PC-9 (cell line): ENCODE measurements around the gene TMEM119. TPM values are rescaled to one million over a fixed set of nuclear protein-coding genes. Genes with fewer than 3 reads are reported as not detected.

Source experiments
- BruUV-seq: library from RNA; stranded (reverse); fragments of 400-500 nt; replicated peaks from 2 replicates; lab custom pipeline; 2021; lab: Mats Ljungman, UMichigan
- CTCF ChIA-PET: fragments of 300-600 bp; sonication (Branson Sonifier 250); formaldehyde crosslinking; loops from one replicate; lab custom pipeline; 2022; ENCODE audit warnings: antibody characterized with exemption; lab: Charles Lee
- POLR2A ChIA-PET: fragments of 300-600 bp; sonication (Branson Sonifier 250); formaldehyde crosslinking; loops from one replicate; lab custom pipeline; 2022; ENCODE audit warnings: antibody characterized with exemption; ENCODE audit not compliant: unreplicated experiment; lab: Charles Lee
- DNase-seq, 2 experiments: peaks; one replicate each; pipeline versions ENCODE4 v3.0.0 to v3.0.0-alpha.2; 2015 to 2022; ENCODE audit warnings: mixed read lengths in 1 of 2
- H2AFZ ChIP-seq: fragments of 200-600 bp; sonication (generic); 2 replicates; pipeline ENCODE4 v1.8.1; 2017; ENCODE audit warnings: antibody characterized with exemption
- H3F3A ChIP-seq: fragments of 200-600 bp; sonication (generic); 2 replicates; pipeline ENCODE4 v1.8.1; 2017; ENCODE audit warnings: antibody characterized with exemption, mild to moderate bottlenecking, low read depth; ENCODE audit not compliant: insufficient read depth
- H3K27ac ChIP-seq: fragments of 200-600 bp; sonication (generic); 2 replicates; pipeline ENCODE4 v1.6.1; 2016; ENCODE audit warnings: mixed run types
- H3K27me3 ChIP-seq: fragments of 200-600 bp; sonication (generic); 2 replicates; pipeline ENCODE4 v1.6.1; 2016; ENCODE audit warnings: low read depth, mixed run types; ENCODE audit not compliant: insufficient read depth
- H3K36me3 ChIP-seq: fragments of 200-600 bp; sonication (generic); 2 replicates; pipeline ENCODE4 v1.6.1; 2016; ENCODE audit warnings: low read depth, mixed run types
- H3K4me1 ChIP-seq: fragments of 200-600 bp; sonication (generic); replicated peaks from 2 replicates; pipeline ENCODE4 v1.6.1; 2016; ENCODE audit warnings: mixed run types; ENCODE audit not compliant: insufficient read depth
- H3K4me2 ChIP-seq: fragments of 200-600 bp; sonication (generic); 2 replicates; pipeline ENCODE4 v1.6.1; 2017; ENCODE audit warnings: mixed run types
- H3K4me3 ChIP-seq: fragments of 200-600 bp; sonication (generic); 2 replicates; pipeline ENCODE4 v1.6.1; 2016; ENCODE audit warnings: mixed run types
- H3K79me2 ChIP-seq: fragments of 200-600 bp; sonication (generic); 2 replicates; pipeline ENCODE4 v1.6.1; 2017; ENCODE audit warnings: low read depth, mixed run types
- H3K9me2 ChIP-seq: fragments of 200-600 bp; sonication (generic); 2 replicates; pipeline ENCODE4 v1.8.1; 2017; ENCODE audit warnings: mild to moderate bottlenecking; ENCODE audit not compliant: insufficient read depth
- H3K9me3 ChIP-seq: fragments of 200-600 bp; sonication (generic); 2 replicates; pipeline ENCODE4 v1.8.1; 2016; ENCODE audit warnings: low read depth; ENCODE audit not compliant: insufficient read depth
- H4K20me1 ChIP-seq: fragments of 200-600 bp; sonication (generic); 2 replicates; pipeline ENCODE4 v1.8.1; 2017; ENCODE audit not compliant: insufficient read depth
- EZH2 ChIP-seq: fragments of 200-600 bp; sonication (generic); IDR thresholded peaks from 2 replicates; pipeline ENCODE4 v1.8.0; 2017; ENCODE audit warnings: antibody characterized with exemption, low read depth
- intact Hi-C: fragments of 100-400 bp; cut with micrococcal nuclease; formaldehyde crosslinking; loops from one replicate; pipeline ENCODE4 v1.10.0; 2022; ENCODE audit not compliant: unreplicated experiment
- total RNA-seq: library from RNA; stranded (reverse); gene quantifications from 2 replicates; pipeline ENCODE4 v1.2.3, GENCODE V29; 2021
- TF ChIP-seq, protein P1 (sequence below): fragments of 200-600 bp; sonication (generic); conservative IDR thresholded peaks from 2 replicates; pipeline ENCODE4 v1.6.1; 2017; ENCODE audit warnings: mixed run types, antibody characterized with exemption, mild to moderate bottlenecking, moderate library complexity

The TMEM119 gene
- total RNA-seq, 1 experiment from 2014 or later = not detected

GRCh38 chr12:108642899-108643654, 45.2 kb upstream of the TMEM119 start:
- BruUV-seq = no TSS peak
- CTCF ChIA-PET = no interaction called here
- no peak overlapping the region for H3K27ac ChIP-seq

GRCh38 chr12:108642269-108642870, 44.5 kb upstream of the TMEM119 start:
- no peaks in the 10 kb centered on the region for H3K9me3 ChIP-seq
- H3K4me1 ChIP-seq = no peaks in the 10 kb centered on the region
- TF ChIP-seq EZH2 = no peak
- TF ChIP-seq, protein P1, sequence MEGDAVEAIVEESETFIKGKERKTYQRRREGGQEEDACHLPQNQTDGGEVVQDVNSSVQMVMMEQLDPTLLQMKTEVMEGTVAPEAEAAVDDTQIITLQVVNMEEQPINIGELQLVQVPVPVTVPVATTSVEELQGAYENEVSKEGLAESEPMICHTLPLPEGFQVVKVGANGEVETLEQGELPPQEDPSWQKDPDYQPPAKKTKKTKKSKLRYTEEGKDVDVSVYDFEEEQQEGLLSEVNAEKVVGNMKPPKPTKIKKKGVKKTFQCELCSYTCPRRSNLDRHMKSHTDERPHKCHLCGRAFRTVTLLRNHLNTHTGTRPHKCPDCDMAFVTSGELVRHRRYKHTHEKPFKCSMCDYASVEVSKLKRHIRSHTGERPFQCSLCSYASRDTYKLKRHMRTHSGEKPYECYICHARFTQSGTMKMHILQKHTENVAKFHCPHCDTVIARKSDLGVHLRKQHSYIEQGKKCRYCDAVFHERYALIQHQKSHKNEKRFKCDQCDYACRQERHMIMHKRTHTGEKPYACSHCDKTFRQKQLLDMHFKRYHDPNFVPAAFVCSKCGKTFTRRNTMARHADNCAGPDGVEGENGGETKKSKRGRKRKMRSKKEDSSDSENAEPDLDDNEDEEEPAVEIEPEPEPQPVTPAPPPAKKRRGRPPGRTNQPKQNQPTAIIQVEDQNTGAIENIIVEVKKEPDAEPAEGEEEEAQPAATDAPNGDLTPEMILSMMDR = no peak
- H3K36me3 ChIP-seq = 0 out of 2 replicates have a peak, but pooled peaks cover 11% of the 10 kb centered on the region
- H3K79me2 ChIP-seq = no peaks in the 10 kb centered on the region
- no peak overlapping the region for H3K4me3 ChIP-seq
- no TSS peak for BruUV-seq
- no peaks in the 10 kb centered on the region for H4K20me1 ChIP-seq
- H3K9me2 ChIP-seq = no peaks in the 10 kb centered on the region
- ChIA-PET CTCF (no interaction called here), POLR2A (no interaction called here)
- H3K4me2 ChIP-seq = no peak overlapping the region
- H3K27me3 ChIP-seq = no peaks in the 10 kb centered on the region
- H2AFZ ChIP-seq = no peak overlapping the region
- intact Hi-C loops = no loop called here
- peaks cover 12% of the 10 kb centered on the region; the same call in 1 of the 2 replicates for H3F3A ChIP-seq
- H3K27ac ChIP-seq = no peak overlapping the region
- no peak for DNase-seq

More at GRCh38 chr12:108642899-108643654, 45.2 kb upstream of the TMEM119 start:
- H4K20me1 ChIP-seq = no peaks in the 10 kb centered on the region
- no peak overlapping the region for H2AFZ ChIP-seq
- H3K4me2 ChIP-seq = no peak overlapping the region
- H3F3A ChIP-seq = peaks cover 12% of the 10 kb centered on the region; the same call in 1 of the 2 replicates
- TF ChIP-seq, protein P1 = no peak
- TF ChIP-seq EZH2 = no peak
- no peaks in the 10 kb centered on the region for H3K27me3 ChIP-seq
- no peaks in the 10 kb centered on the region for H3K79me2 ChIP-seq
- no peak overlapping the region for H3K4me3 ChIP-seq
- H3K9me2 ChIP-seq = no peaks in the 10 kb centered on the region
- H3K9me3 ChIP-seq = no peaks in the 10 kb centered on the region
- POLR2A ChIA-PET = no interaction called here
- H3K4me1 ChIP-seq = no peaks in the 10 kb centered on the region
- no peak for DNase-seq
- intact Hi-C loops = no loop called here
- 0 out of 2 replicates have a peak, but pooled peaks cover 13% of the 10 kb centered on the region for H3K36me3 ChIP-seq

DNA sequence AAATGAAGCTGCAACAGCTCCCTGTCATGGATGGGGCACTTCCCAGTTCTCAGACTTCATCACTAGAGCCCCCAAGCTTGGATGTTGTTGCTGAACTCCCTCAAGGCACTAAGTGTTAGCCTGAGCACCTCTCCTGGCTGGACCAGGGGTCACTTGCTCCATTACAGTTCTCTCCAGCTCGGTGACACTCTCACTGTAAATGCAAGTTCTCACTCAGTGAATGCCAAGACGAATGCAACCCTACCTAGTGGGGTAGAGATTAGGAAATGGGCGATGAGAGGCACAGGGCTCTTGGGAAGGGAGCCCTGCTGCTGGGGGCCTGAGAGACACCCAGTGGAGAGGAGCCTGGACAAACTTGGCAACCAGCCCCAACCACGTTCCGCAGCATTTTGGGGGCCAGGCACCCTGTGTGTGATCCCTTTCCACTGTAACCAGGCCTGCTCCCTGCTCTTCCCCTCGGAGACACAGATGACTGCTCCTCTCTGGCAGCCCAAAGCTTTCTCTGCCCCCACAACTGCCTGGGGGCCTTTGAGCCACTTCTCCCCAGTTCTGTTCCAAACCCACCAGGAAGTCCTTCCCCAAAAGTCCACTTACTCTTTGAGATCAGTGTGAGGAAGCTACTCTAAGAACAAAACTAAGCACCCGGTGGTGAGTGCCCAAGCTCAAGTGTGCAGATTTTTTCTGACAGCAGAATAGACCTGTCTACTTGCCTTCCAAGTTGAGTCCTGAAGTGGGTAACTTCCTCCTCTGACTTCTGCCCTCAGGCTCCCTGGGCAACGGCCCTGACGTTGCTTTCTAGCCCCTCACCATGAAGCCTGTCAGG, 43.8 kb upstream of the TMEM119 start:
- Histone ChIP-seq H3K9me2 (no peaks in the 10 kb centered on the region), H3K79me2 (no peaks in the 10 kb centered on the region), H3K4me3 (no peak overlapping the region), H3K4me1 (no peaks in the 10 kb centered on the region), H3K27ac (no peak overlapping the region), H3F3A (peaks cover 12% of the 10 kb centered on the region; the same call in 1 of the 2 replicates), H3K27me3 (no peaks in the 10 kb centered on the region), H3K9me3 (no peaks in the 10 kb centered on the region), H4K20me1 (no peaks in the 10 kb centered on the region), H2AFZ (no peak overlapping the region), H3K36me3 (0 out of 2 replicates have a peak, but pooled peaks cover 4% of the 10 kb centered on the region), H3K4me2 (no peak overlapping the region)
- intact Hi-C loops = no loop called here
- no TSS peak for BruUV-seq
- no peak for DNase-seq
- ChIA-PET CTCF (interaction anchor here (0.8 to 1.9 kb wide), 2 partner anchors 12 to 24 kb away, joined by 4 to 7 read pairs; no protein-coding TSS in a partner anchor), POLR2A (no interaction called here)
- TF ChIP-seq EZH2 = no peak
- TF ChIP-seq, protein P1 = no peak
